HCT116 (cell line): Measurements from ENCODE around the gene PRSS33. TPM values are rescaled to one million over a fixed set of nuclear protein-coding genes. Genes with fewer than 3 reads are reported as not detected.

Experiments
- ATAC-seq: fragments of 200-7000 bp; cut with Tn5 transposase; 2 replicates; pipeline ENCODE4 v1.9.1; 2020; ENCODE audit warnings: mild to moderate bottlenecking, moderate library complexity
- BruUV-seq: library from RNA; stranded (reverse); fragments of 400-500 nt; replicated peaks from 2 replicates; lab custom pipeline; 2021; lab: Mats Ljungman, UMichigan
- CTCF ChIA-PET: fragments of 300-600 bp; sonication (Branson Sonifier 250); formaldehyde crosslinking; loops from one replicate; lab custom pipeline; 2021; ENCODE audit warnings: antibody characterized with exemption; lab: Charles Lee
- POLR2A ChIA-PET: fragments of 300-600, 350-600 bp; sonication (Branson Sonifier 250); formaldehyde crosslinking; loops from one replicate; lab custom pipeline; 2021; ENCODE audit warnings: antibody characterized with exemption; lab: Charles Lee
- RAD21 ChIA-PET, 2 experiments: fragments of 300-600 bp; sonication (Branson Sonifier 250); formaldehyde crosslinking; loops; one replicate each; lab custom pipeline; 2023; ENCODE audit warnings: low total read pairs in 2 of 2; ENCODE audit not compliant: uncharacterized antibody in 2 of 2, unreplicated experiment in 2 of 2, low non-redundant PET in 1 of 2; lab: Charles Lee
- DNase-seq: peaks from one replicate; pipeline ENCODE4 v3.0.0-alpha.2; 2010; ENCODE audit warnings: low read depth, low spot score
- H2AFZ ChIP-seq: fragments of 200-600 bp; shearing (Covaris generic), sonication (generic); 2 replicates; pipeline ENCODE4 v1.6.1; 2017; ENCODE audit warnings: low read depth, mixed run types, mixed read lengths, antibody characterized with exemption, low read length; ENCODE audit not compliant: poor library complexity, severe bottlenecking
- H3K27ac ChIP-seq: 2 replicates; pipeline ENCODE4 v1.5.1; 2012; ENCODE audit warnings: low read depth, low read length
- H3K27me3 ChIP-seq: fragments of 200-600 bp; sonication (generic); 2 replicates; pipeline ENCODE4 v1.6.1; 2016; ENCODE audit warnings: mixed run types, low read length, mixed read lengths; ENCODE audit not compliant: insufficient read depth
- H3K36me3 ChIP-seq, 2 experiments: fragments of 200-500 bp in 1 of 2; fragments of 200-600 bp in 1 of 2; sonication (Bioruptor generic) in 1 of 2; sonication (generic) in 1 of 2; 2 replicates each; pipeline versions ENCODE4 v1.5.1 to v1.6.1; 2014 to 2016; ENCODE audit warnings: low read length in 2 of 2, inconsistent platforms in 1 of 2, mixed read lengths in 1 of 2, mixed run types in 1 of 2; ENCODE audit not compliant: insufficient read depth in 2 of 2, control insufficient read depth in 1 of 2
- H3K4me1 ChIP-seq, 2 experiments: fragments of 200-600 bp in 1 of 2; sonication (generic) in 1 of 2; 2 replicates each; pipeline versions ENCODE4 v1.5.1 to v1.6.1; 2012 to 2017; ENCODE audit warnings: low read length in 2 of 2, inconsistent platforms in 1 of 2, mild to moderate bottlenecking in 1 of 2, mixed read lengths in 1 of 2, mixed run types in 1 of 2, moderate library complexity in 1 of 2; ENCODE audit not compliant: insufficient read depth in 2 of 2, control insufficient read depth in 1 of 2
- H3K4me2 ChIP-seq: fragments of 200-600 bp; sonication (generic); 2 replicates; pipeline ENCODE4 v1.6.1; 2017; ENCODE audit warnings: mixed run types, low read length, mixed read lengths
- H3K4me3 ChIP-seq, 2 experiments: fragments of 200-600 bp in 1 of 2; sonication (generic) in 1 of 2; replicated peaks in 1 of 2; 2 replicates each; pipeline ENCODE4 v1.5.1; 2011 to 2016; ENCODE audit warnings: low read length in 2 of 2, control low read depth in 1 of 2, low read depth in 1 of 2, mild to moderate bottlenecking in 1 of 2, mixed read lengths in 1 of 2, mixed run types in 1 of 2
- H3K79me2 ChIP-seq: fragments of 200-600 bp; sonication (generic); 2 replicates; pipeline ENCODE4 v1.6.1; 2017; ENCODE audit warnings: mild to moderate bottlenecking, mixed run types, low read length, moderate library complexity, mixed read lengths; ENCODE audit not compliant: insufficient read depth
- H3K9ac ChIP-seq: fragments of 200-600 bp; sonication (generic); 2 replicates; pipeline ENCODE4 v1.6.1; 2016; ENCODE audit warnings: low read length, mixed read lengths
- H3K9me2 ChIP-seq: fragments of 200-600 bp; sonication (generic), shearing (Covaris generic); 2 replicates; pipeline ENCODE4 v1.6.1; 2017; ENCODE audit warnings: mixed run types, mild to moderate bottlenecking, moderate library complexity; ENCODE audit not compliant: insufficient read depth
- H3K9me3 ChIP-seq, 2 experiments: fragments of 200-500 bp in 1 of 2; fragments of 200-600 bp in 1 of 2; sonication (Bioruptor generic) in 1 of 2; sonication (generic) in 1 of 2; 2 replicates each; pipeline ENCODE4 v1.6.1; 2014 to 2017; ENCODE audit warnings: low read length in 2 of 2, mixed read lengths in 2 of 2, inconsistent platforms in 1 of 2, low read depth in 1 of 2, mild to moderate bottlenecking in 1 of 2, mixed run types in 1 of 2, moderate library complexity in 1 of 2; ENCODE audit not compliant: control insufficient read depth in 1 of 2, insufficient read depth in 1 of 2
- H4K20me1 ChIP-seq: fragments of 200-600 bp; sonication (generic), shearing (Covaris generic); 2 replicates; pipeline ENCODE4 v1.6.1; 2017; ENCODE audit warnings: mixed run types, mild to moderate bottlenecking, moderate library complexity; ENCODE audit not compliant: insufficient read depth
- CEBPB ChIP-seq: IDR thresholded peaks from 2 replicates; pipeline ENCODE4 v1.6.1; 2012; ENCODE audit warnings: low read depth
- EGR1 ChIP-seq: IDR thresholded peaks from 2 replicates; pipeline ENCODE4 v1.6.1; 2012; ENCODE audit warnings: low read depth
- EZH2phosphoT487 ChIP-seq: fragments of 200-600 bp; IDR thresholded peaks from 2 replicates; pipeline ENCODE4 v1.6.1; 2018; ENCODE audit warnings: antibody characterized with exemption, borderline replicate concordance
- FOSL1 ChIP-seq: IDR thresholded peaks from 2 replicates; pipeline ENCODE4 v1.6.1; 2012; ENCODE audit warnings: low read depth
- JUND ChIP-seq: IDR thresholded peaks from 2 replicates; pipeline ENCODE4 v1.6.1; 2012
- POLR2A ChIP-seq: IDR thresholded peaks from 2 replicates; pipeline ENCODE4 v1.7.0; 2011; ENCODE audit warnings: borderline replicate concordance; ENCODE audit not compliant: insufficient read depth, insufficient read length; ENCODE audit errors: extremely low read depth
- RAD21 ChIP-seq: IDR thresholded peaks from 2 replicates; pipeline ENCODE4 v1.6.1; 2012; ENCODE audit warnings: low read depth, mild to moderate bottlenecking
- SIN3A ChIP-seq: IDR thresholded peaks from 2 replicates; pipeline ENCODE4 v1.6.1; 2012; ENCODE audit warnings: low read depth
- TCF7L2 ChIP-seq: IDR thresholded peaks from 2 replicates; pipeline ENCODE4 v1.7.0; 2011; ENCODE audit warnings: borderline replicate concordance, inconsistent platforms; ENCODE audit not compliant: insufficient read depth, insufficient read length; ENCODE audit errors: extremely low read depth
- intact Hi-C: fragments of 100-400 bp; cut with micrococcal nuclease; formaldehyde crosslinking; loops from 2 replicates; pipeline ENCODE4 v1.10.0; 2022
- total RNA-seq: library from RNA; stranded (reverse); gene quantifications from one replicate; pipeline ENCODE4 v1.2.1, GENCODE V29; 2021; ENCODE audit not compliant: unreplicated experiment
- TF ChIP-seq, protein P1 (sequence below): IDR thresholded peaks from 2 replicates; pipeline ENCODE4 v1.6.1; 2012
- TF ChIP-seq, protein P2 (sequence below): IDR thresholded peaks from 2 replicates; pipeline ENCODE4 v1.6.1; 2011; ENCODE audit warnings: mild to moderate bottlenecking, low read length, moderate library complexity; ENCODE audit not compliant: insufficient replicate concordance; ENCODE audit errors: extremely low read depth
- TF ChIP-seq, protein P3 (sequence below), 3 experiments: fragments of 200-600 bp in 1 of 3; sonication (generic) in 1 of 3; IDR thresholded peaks in 2 of 3; conservative IDR thresholded peaks in 1 of 3; 2 replicates each; pipeline ENCODE4 v1.5.1; 2012 to 2017; ENCODE audit warnings: low read depth in 2 of 3, low read length in 2 of 3, antibody characterized with exemption in 1 of 3, borderline replicate concordance in 1 of 3, control low read depth in 1 of 3, mild to moderate bottlenecking in 1 of 3, mixed read lengths in 1 of 3, mixed run types in 1 of 3, moderate library complexity in 1 of 3; ENCODE audit not compliant: insufficient read depth in 1 of 3

PRSS33 gene
- total RNA-seq, 1 experiment from 2014 or later: not detected

DNA sequence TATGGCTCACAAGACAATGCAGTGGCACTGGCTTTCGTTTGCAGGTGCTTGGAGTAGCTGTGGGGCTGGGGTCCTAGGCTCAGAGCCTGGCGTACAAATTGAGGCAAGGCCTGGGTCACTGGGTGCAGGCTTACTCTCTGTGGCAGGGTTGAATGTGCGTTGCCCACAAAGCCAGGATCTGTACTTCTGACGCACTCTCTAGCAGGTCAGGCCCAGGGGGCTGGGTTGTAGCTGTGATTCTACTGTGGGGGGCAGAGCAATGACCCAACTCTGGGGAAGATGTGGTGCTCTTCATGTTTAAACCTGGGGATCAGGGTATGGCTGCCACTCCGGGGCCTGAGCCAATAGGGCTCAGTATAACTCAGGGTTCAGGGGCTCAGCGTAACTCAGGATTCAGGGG is 23.3 kb upstream of the PRSS33 start (continued):
- TF ChIP-seq, protein P1, sequence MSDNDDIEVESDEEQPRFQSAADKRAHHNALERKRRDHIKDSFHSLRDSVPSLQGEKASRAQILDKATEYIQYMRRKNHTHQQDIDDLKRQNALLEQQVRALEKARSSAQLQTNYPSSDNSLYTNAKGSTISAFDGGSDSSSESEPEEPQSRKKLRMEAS: no peak
- no peak for TF ChIP-seq EZH2phosphoT487
- no peak for TF ChIP-seq TCF7L2
- TF ChIP-seq, protein P2, sequence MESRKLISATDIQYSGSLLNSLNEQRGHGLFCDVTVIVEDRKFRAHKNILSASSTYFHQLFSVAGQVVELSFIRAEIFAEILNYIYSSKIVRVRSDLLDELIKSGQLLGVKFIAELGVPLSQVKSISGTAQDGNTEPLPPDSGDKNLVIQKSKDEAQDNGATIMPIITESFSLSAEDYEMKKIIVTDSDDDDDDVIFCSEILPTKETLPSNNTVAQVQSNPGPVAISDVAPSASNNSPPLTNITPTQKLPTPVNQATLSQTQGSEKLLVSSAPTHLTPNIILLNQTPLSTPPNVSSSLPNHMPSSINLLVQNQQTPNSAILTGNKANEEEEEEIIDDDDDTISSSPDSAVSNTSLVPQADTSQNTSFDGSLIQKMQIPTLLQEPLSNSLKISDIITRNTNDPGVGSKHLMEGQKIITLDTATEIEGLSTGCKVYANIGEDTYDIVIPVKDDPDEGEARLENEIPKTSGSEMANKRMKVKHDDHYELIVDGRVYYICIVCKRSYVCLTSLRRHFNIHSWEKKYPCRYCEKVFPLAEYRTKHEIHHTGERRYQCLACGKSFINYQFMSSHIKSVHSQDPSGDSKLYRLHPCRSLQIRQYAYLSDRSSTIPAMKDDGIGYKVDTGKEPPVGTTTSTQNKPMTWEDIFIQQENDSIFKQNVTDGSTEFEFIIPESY: no peak
- TF ChIP-seq SIN3A: no peak
- no peak for TF ChIP-seq CEBPB

DNA sequence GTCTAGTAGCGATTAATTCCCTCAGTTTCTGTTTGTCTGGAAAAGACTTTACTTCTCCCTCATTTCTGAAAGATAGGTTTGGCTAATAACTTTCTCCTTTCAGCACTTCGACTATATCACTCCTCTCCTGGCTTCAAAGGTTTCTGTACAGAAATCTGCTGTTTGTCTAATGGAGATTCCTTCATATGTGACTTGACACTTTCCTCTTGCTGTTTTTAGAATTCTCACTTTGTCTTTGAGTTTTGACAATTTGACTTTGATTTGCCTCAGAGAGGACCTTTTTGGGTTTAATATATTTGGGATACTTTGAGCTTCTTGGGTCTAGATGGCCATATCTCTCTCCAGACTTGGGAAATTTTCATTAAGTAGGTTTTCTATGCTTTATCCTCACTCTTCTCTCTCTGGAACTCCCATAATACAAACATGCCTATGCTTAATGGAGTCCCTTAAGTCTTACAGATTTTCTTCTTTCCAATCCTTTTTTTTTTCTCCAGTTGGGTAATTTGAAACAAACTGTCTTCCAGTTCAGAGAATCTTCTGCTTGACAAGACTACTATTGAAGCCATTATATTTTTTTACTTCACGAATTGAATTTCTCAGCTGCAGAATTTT is 21.9 kb upstream of the PRSS33 start:
- no TSS peak for BruUV-seq
- H4K20me1 ChIP-seq: no peaks in the 10 kb centered on the region
- H3K4me2 ChIP-seq: no peak overlapping the region
- ATAC-seq: no peak
- no peaks in the 10 kb centered on the region for H3K27me3 ChIP-seq
- H3K4me3 ChIP-seq: no peak overlapping the region
- H3K4me1 ChIP-seq: peaks cover 3 to 7% of the 10 kb centered on the region in 2 experiments; a peak in 1 of 4 replicates
- intact Hi-C loops: no loop called here
- no peak overlapping the region for H2AFZ ChIP-seq
- ChIA-PET POLR2A (no interaction called here), CTCF (no interaction called here), RAD21 (no interaction called here)
- H3K36me3 ChIP-seq: no peaks in the 10 kb centered on the region
- no peaks in the 10 kb centered on the region for H3K79me2 ChIP-seq
- peaks cover 0 to 7% of the 10 kb centered on the region in 2 experiments; a peak in 2 of 4 replicates for H3K9me3 ChIP-seq
- TF ChIP-seq, protein P3, sequence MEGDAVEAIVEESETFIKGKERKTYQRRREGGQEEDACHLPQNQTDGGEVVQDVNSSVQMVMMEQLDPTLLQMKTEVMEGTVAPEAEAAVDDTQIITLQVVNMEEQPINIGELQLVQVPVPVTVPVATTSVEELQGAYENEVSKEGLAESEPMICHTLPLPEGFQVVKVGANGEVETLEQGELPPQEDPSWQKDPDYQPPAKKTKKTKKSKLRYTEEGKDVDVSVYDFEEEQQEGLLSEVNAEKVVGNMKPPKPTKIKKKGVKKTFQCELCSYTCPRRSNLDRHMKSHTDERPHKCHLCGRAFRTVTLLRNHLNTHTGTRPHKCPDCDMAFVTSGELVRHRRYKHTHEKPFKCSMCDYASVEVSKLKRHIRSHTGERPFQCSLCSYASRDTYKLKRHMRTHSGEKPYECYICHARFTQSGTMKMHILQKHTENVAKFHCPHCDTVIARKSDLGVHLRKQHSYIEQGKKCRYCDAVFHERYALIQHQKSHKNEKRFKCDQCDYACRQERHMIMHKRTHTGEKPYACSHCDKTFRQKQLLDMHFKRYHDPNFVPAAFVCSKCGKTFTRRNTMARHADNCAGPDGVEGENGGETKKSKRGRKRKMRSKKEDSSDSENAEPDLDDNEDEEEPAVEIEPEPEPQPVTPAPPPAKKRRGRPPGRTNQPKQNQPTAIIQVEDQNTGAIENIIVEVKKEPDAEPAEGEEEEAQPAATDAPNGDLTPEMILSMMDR (IDR thresholded peaks at IDR 0.05 in 2 of 3, conservative IDR thresholded peaks at IDR 0.05 in 1 of 3; ENCODE audit: borderline replicate concordance in 1 of 3, insufficient read depth in 1 of 3, low read depth in 2 of 3, low read length in 2 of 3): no peak
- TF ChIP-seq JUND (no peak), CEBPB (no peak), FOSL1 (no peak), EZH2phosphoT487 (no peak), EGR1 (no peak), SIN3A (no peak), POLR2A (no peak), RAD21 (no peak), TCF7L2 (no peak)
- TF ChIP-seq, protein P1: no peak
- no peak overlapping the region for H3K27ac ChIP-seq
- H3K9ac ChIP-seq: no peak overlapping the region
- no peaks in the 10 kb centered on the region for H3K9me2 ChIP-seq
- no peak for DNase-seq
